HG03439 (cell line): Measurements from ENCODE around the gene LY9.

Source experiments
- ATAC-seq: cut with Tn5 transposase; IDR thresholded peaks from one replicate; pipeline ENCODE4 v1.9.1; 2021; ENCODE audit warnings: mild to moderate bottlenecking, moderate library complexity; ENCODE audit not compliant: unreplicated experiment

LY9 gene

GRCh38 chr1:160834945-160835565 is 39.1 kb downstream of the LY9 start:
- ATAC-seq: no peak

- no peak for ATAC-seq
Measured at GRCh38 chr1:160835751-160836150, 39.8 kb downstream of the LY9 start.

GRCh38 chr1:160836561-160836960 is 40.6 kb downstream of the LY9 start:
- ATAC-seq: no peak

GRCh38 chr1:160836981-160837557 is 41.1 kb downstream of the LY9 start:
- no peak for ATAC-seq

- peak; percentile 74 for ATAC-seq
Measured at GRCh38 chr1:160837558-160838205, 41.7 kb downstream of the LY9 start.

- no peak for ATAC-seq
Measured at GRCh38 chr1:160838888-160839287, 42.9 kb downstream of the LY9 start.

- ATAC-seq: no peak
Measured at GRCh38 chr1:160839746-160840145, 43.8 kb downstream of the LY9 start.

GRCh38 chr1:160841079-160841478 is 45.1 kb downstream of the LY9 start:
- no peak for ATAC-seq

GRCh38 chr1:160844447-160845232 is 48.7 kb downstream of the LY9 start:
- ATAC-seq: no peak

GRCh38 chr1:160846281-160846680 is 50.3 kb downstream of the LY9 start:
- no peak for ATAC-seq

GRCh38 chr1:160850541-160850940 is 54.6 kb downstream of the LY9 start:
- ATAC-seq: no peak

- no peak for ATAC-seq
Measured at GRCh38 chr1:160850993-160851392, 55.0 kb downstream of the LY9 start.

- ATAC-seq: no peak
Measured at GRCh38 chr1:160853014-160853413, 57.0 kb downstream of the LY9 start.

- no peak for ATAC-seq
Measured at GRCh38 chr1:160853754-160854153, 57.8 kb downstream of the LY9 start.

GRCh38 chr1:160855181-160855981 is 59.4 kb downstream of the LY9 start:
- peak; percentile 56 for ATAC-seq

- no peak for ATAC-seq
Measured at GRCh38 chr1:160858097-160858496, 62.1 kb downstream of the LY9 start.

- ATAC-seq: no peak
Measured at GRCh38 chr1:160858507-160858906, 62.5 kb downstream of the LY9 start.

GRCh38 chr1:160859166-160859565 is 63.2 kb downstream of the LY9 start:
- no peak for ATAC-seq

GRCh38 chr1:160860840-160861505 is 65.0 kb downstream of the LY9 start:
- no peak for ATAC-seq
